Fibroblast of villous mesenchyme (primary cell): Measurements from ENCODE around the gene PPM1K. TPM values are rescaled to one million over a fixed set of nuclear protein-coding genes. Genes with fewer than 3 reads are reported as not detected.

Source experiments
- DNase-seq: peaks from one replicate; pipeline ENCODE4 v3.0.0-alpha.2; 2010; ENCODE audit warnings: low read depth
- H3K4me3 ChIP-seq: 2 replicates; pipeline ENCODE4 v1.5.1; 2011; ENCODE audit warnings: low read depth, mild to moderate bottlenecking, low read length
- total RNA-seq: library from RNA; depleted of rRNA; stranded (reverse); fragments of >200 nt; gene quantifications from 2 replicates; pipeline ENCODE4 v1.2.3, GENCODE V29; 2012
- TF ChIP-seq, protein P1 (sequence below): IDR thresholded peaks from 2 replicates; pipeline ENCODE4 v1.5.1; 2012; ENCODE audit warnings: low read depth, mild to moderate bottlenecking, low read length; ENCODE audit not compliant: insufficient read depth

PPM1K gene
- total RNA-seq, 1 donor: 38.4 TPM

DNA sequence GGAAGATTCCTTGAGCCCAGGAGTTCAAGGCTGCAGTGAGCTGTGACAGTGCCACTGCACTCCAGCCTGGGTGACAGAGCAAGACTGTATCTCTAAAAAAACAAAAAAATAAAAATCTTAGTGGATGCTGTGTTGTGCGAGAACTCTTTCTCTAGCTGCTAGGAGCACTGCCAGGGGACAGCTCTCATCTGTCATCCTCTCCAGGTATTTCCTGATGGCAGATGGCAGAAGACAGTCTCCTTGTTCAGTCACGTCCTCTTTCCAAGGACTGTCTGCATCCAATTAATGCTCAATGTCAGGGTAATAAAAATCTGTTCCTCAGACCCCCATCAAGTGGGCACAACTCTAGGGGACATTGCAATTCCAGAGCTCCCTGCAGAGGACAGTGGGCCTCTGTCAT, 29.2 kb downstream of the PPM1K start:
- no peak for DNase-seq
- TF ChIP-seq, protein P1, sequence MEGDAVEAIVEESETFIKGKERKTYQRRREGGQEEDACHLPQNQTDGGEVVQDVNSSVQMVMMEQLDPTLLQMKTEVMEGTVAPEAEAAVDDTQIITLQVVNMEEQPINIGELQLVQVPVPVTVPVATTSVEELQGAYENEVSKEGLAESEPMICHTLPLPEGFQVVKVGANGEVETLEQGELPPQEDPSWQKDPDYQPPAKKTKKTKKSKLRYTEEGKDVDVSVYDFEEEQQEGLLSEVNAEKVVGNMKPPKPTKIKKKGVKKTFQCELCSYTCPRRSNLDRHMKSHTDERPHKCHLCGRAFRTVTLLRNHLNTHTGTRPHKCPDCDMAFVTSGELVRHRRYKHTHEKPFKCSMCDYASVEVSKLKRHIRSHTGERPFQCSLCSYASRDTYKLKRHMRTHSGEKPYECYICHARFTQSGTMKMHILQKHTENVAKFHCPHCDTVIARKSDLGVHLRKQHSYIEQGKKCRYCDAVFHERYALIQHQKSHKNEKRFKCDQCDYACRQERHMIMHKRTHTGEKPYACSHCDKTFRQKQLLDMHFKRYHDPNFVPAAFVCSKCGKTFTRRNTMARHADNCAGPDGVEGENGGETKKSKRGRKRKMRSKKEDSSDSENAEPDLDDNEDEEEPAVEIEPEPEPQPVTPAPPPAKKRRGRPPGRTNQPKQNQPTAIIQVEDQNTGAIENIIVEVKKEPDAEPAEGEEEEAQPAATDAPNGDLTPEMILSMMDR: no peak

DNA sequence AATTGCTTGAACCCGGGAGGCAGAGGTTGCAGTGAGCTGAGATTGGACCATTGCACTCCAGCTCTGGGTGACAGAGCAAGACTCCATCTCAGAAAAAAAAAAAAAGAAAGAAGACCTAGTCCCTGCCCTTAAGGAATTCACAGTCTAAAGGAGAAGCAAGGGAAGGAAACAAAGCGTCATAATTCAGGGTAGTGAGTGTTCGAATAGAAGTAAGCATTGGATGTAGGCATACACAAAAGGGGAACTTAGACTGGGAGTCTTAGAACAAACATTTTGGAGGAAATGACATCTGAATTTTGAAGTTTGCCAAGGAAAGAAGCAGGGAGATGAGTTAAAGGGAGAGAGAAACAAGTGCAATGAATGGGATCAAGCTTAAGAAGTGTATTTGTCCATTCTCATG, 32.4 kb downstream of the PPM1K start:
- H3K4me3 ChIP-seq: no peak overlapping the region
- no peak for DNase-seq
- TF ChIP-seq, protein P1: no peak

More for the DNA sequence above, 29.2 kb downstream of the PPM1K start:
- H3K4me3 ChIP-seq: no peak overlapping the region

DNA sequence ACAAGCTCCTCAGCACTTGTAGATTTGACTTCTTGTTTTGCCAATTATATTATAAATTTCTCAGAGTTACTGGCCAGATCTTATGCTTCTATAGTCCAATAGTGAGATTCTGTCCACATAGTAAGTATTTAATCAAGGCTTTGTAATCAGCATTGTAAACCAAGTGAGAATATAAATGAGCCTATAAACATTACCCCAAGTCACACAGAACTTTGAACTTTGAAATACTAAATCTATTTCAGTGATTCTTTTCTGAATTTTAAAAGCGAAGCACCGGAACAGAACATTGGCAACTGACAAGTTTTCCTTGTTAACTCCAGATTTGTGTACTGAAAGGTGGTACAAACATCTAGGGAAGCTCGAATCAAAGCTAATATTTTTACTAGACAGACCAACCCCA, 37.2 kb downstream of the PPM1K start:
- H3K4me3 ChIP-seq: no peak overlapping the region
- no peak for DNase-seq
- TF ChIP-seq, protein P1: no peak

DNA sequence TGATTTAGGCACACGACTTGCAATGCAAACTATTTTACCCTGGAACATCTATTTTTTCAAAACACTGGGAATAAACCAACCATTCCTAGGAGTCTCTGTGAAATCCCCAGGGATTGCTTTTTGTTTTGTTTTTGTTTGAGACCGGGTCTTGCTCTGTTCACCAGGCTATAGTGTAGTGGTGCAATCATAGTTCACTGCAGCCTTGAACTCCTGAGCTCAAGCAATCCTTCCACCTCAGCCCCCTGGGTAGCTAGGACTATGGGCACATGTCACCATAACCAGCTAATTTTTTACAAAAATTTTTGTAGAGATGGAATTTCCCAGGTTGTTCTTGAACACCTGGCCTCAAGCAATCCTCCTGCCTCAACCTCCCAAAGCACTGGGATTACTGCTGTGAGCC, 37.8 kb downstream of the PPM1K start:
- TF ChIP-seq, protein P1: no peak
- DNase-seq: no peak

DNA sequence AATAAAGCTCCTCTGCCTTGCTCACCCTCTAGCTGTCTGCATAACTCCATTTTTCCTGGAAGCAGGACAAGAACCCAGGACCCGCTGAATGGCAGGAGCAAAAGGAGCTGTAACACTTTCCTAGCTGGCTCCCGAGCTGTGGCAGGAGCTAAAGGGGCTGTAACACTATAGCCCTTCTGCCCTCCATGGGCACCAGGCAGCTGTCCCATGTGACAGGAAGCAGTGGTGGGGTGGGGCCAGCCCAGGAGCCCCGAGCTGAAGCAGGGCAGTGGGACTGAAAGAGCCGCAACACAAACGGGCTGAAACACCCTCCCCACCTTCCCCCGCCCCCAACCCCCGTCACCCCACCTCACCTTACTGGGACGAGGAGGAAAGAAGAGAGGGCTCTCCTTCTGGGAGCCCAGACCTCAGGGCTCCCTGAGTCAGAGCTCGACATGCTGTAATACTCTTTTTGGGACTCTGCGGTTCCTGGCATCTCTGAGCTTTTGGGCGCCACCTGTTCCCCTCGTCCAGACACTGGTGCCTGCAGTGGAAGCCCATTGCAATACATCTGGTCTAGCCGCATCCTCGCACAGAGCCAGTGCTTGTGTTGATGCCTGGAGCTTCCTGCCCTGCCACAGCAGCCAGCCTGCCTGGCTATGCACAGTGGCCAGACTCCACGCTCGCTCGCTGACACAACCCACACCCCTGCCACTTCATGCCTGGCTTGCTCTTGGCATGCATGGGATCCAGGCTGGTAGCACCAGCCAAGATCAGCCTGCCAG, 39.4 kb downstream of the PPM1K start:
- H3K4me3 ChIP-seq: no peak overlapping the region

More for the DNA sequence above, 37.8 kb downstream of the PPM1K start:
- H3K4me3 ChIP-seq: no peak overlapping the region

DNA sequence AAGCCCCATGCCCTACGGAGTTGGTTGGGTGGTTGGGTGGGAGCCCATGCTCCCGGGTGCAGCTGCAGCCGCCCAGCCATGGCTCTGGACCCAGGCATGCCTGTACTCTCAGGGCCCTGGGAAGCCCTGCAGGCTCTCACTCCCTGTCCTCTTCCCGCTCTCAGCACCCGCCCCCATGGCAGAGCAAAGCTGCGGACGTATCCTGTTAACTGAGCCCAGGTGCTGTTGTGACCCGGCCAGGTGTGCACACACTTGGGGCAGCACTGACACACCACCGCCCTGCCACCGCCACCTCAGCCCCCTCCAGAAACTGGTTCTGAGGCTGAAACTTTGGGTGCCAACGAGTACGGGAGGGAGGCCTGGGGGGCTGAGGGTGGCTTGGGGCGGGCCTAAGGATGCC, 40.3 kb downstream of the PPM1K start:
- TF ChIP-seq, protein P1: no peak
- no peak for DNase-seq
- H3K4me3 ChIP-seq: no peak overlapping the region

More for the DNA sequence above, 39.4 kb downstream of the PPM1K start:
- TF ChIP-seq, protein P1: no peak
- no peak for DNase-seq

DNA sequence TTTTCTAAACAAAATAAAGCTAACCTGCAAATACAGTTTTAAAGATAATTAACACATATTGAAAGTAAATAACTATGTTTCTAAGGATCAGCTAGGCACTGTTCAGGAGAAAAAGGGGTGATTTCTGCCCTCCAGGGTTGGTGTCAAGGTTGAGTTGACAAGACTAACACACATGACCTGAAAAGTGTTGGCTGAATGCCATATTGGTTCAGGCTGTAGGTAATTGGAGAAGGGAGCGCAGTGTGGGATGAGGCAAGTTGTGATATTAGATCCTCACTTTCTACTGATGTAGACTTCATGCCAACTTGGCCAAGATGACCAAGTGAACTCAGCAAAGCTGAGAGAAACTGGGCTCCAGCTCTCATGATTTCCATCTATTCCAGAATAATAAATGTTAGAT, 42.2 kb downstream of the PPM1K start:
- DNase-seq: no peak
- TF ChIP-seq, protein P1: no peak
- H3K4me3 ChIP-seq: no peak overlapping the region
